Measurements from ENCODE around the gene SRPK3.

SRPK3 gene

DNA sequence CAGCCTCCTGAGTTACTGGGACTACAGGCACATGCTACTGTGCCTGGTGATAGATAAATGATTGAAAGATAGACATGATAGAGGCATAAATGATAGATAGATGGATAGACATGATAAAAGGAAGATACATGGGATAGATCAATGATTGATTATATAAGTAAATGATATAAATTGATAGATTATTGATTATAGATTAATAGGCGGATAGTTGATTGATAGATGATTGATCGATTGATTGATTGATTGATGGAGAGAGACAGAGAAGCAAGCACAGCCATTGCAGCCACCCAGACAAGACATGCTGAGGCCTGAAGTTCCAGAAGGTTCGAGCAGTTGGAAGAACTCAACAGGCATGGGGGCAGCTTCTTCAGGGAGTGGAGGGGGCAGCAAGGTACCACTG is 34.5 kb upstream of the SRPK3 start:
- TF ChIP-seq TAF1 (IDR thresholded peaks at IDR 0.05; ENCODE audit: low read depth) (no peak), EP300 (IDR thresholded peaks at IDR 0.05; ENCODE audit: borderline replicate concordance) (no peak), EGR1 (IDR thresholded peaks at IDR 0.05) (no peak), TCF12 (IDR thresholded peaks at IDR 0.05; ENCODE audit: low read depth) (no peak), FOXM1 (IDR thresholded peaks at IDR 0.05; ENCODE audit: borderline replicate concordance, low read depth) (no peak), RAD21 (IDR thresholded peaks at IDR 0.05; ENCODE audit: low read depth) (no peak)
- TF ChIP-seq, protein P1, sequence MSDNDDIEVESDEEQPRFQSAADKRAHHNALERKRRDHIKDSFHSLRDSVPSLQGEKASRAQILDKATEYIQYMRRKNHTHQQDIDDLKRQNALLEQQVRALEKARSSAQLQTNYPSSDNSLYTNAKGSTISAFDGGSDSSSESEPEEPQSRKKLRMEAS (IDR thresholded peaks at IDR 0.05), result no peak
- TF ChIP-seq, protein P2, sequence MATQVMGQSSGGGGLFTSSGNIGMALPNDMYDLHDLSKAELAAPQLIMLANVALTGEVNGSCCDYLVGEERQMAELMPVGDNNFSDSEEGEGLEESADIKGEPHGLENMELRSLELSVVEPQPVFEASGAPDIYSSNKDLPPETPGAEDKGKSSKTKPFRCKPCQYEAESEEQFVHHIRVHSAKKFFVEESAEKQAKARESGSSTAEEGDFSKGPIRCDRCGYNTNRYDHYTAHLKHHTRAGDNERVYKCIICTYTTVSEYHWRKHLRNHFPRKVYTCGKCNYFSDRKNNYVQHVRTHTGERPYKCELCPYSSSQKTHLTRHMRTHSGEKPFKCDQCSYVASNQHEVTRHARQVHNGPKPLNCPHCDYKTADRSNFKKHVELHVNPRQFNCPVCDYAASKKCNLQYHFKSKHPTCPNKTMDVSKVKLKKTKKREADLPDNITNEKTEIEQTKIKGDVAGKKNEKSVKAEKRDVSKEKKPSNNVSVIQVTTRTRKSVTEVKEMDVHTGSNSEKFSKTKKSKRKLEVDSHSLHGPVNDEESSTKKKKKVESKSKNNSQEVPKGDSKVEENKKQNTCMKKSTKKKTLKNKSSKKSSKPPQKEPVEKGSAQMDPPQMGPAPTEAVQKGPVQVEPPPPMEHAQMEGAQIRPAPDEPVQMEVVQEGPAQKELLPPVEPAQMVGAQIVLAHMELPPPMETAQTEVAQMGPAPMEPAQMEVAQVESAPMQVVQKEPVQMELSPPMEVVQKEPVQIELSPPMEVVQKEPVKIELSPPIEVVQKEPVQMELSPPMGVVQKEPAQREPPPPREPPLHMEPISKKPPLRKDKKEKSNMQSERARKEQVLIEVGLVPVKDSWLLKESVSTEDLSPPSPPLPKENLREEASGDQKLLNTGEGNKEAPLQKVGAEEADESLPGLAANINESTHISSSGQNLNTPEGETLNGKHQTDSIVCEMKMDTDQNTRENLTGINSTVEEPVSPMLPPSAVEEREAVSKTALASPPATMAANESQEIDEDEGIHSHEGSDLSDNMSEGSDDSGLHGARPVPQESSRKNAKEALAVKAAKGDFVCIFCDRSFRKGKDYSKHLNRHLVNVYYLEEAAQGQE (IDR thresholded peaks at IDR 0.05; ENCODE audit: low read depth), result no peak

DNA sequence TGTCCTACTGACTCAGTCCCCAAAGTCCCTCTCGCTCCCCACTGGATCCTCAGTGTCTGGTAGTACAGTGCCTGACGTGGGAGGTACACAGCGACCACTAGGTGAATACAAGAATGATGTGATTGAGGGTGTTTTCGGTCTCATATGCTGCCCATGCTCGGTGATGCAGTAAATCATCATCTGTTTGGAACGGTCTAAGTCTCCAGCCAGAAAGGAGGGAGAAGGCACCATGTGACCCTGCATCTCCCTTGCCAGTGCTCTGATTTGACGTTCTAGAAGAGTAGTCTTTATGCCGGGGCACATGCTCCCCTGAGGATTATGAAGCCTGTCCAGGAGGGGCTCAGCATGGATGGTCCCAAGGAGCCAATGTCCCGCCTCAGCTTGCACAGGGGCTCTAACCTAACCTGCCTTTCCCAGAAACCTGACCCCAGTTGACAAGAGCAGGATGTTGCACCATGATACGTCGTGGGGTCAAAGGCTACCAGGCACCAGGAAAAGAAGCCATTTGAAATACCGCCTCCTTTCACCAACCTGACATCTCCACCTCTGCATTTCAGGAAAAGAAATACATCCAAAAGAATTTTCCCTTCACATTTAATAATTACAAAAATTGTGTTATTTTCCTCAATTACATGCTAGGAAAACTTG is 30.6 kb upstream of the SRPK3 start:
- TF ChIP-seq, protein P2 (IDR thresholded peaks at IDR 0.05; ENCODE audit: low read depth), result no peak
- TF ChIP-seq FOXM1 (IDR thresholded peaks at IDR 0.05; ENCODE audit: borderline replicate concordance, low read depth), result no peak
- TF ChIP-seq YY1 (IDR thresholded peaks at IDR 0.05; ENCODE audit: low read depth), result no peak

DNA sequence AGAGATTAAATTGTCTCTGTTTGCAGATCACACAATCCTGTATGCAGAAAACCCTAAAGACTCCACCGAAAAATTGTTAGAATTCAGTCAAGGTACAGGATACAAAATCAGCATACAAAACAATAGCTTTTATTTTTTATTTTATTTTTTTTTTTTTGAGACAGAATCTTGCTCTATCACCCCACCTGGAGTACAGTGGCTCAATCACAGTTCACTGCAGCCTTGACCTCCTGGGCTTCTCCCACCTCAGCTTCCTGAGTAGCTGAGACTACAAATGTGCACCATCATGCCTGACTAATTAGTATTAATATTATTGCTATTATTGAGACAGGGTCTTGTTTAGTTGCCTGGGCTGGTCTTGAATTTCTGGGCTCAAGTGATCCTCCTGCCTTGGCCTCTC is 25.7 kb upstream of the SRPK3 start:
- TF ChIP-seq TCF12 (IDR thresholded peaks at IDR 0.05; ENCODE audit: low read depth), result no peak
- TF ChIP-seq CREB1 (IDR thresholded peaks at IDR 0.05; ENCODE audit: low read depth), result no peak
- TF ChIP-seq CEBPB (IDR thresholded peaks at IDR 0.05), result no peak
- TF ChIP-seq EGR1 (IDR thresholded peaks at IDR 0.05), result no peak
- no peak for TF ChIP-seq EP300 (IDR thresholded peaks at IDR 0.05; ENCODE audit: borderline replicate concordance)
- TF ChIP-seq, protein P1 (IDR thresholded peaks at IDR 0.05), result no peak
- TF ChIP-seq, protein P3, sequence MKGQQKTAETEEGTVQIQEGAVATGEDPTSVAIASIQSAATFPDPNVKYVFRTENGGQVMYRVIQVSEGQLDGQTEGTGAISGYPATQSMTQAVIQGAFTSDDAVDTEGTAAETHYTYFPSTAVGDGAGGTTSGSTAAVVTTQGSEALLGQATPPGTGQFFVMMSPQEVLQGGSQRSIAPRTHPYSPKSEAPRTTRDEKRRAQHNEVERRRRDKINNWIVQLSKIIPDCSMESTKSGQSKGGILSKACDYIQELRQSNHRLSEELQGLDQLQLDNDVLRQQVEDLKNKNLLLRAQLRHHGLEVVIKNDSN (IDR thresholded peaks at IDR 0.05), result no peak
- TF ChIP-seq, protein P2 (IDR thresholded peaks at IDR 0.05; ENCODE audit: low read depth), result no peak
- TF ChIP-seq ZBTB7A (IDR thresholded peaks at IDR 0.05; ENCODE audit: low read depth), result no peak
- no peak for TF ChIP-seq FOXM1 (IDR thresholded peaks at IDR 0.05; ENCODE audit: borderline replicate concordance, low read depth)
- no peak for TF ChIP-seq YY1 (IDR thresholded peaks at IDR 0.05; ENCODE audit: low read depth)

DNA sequence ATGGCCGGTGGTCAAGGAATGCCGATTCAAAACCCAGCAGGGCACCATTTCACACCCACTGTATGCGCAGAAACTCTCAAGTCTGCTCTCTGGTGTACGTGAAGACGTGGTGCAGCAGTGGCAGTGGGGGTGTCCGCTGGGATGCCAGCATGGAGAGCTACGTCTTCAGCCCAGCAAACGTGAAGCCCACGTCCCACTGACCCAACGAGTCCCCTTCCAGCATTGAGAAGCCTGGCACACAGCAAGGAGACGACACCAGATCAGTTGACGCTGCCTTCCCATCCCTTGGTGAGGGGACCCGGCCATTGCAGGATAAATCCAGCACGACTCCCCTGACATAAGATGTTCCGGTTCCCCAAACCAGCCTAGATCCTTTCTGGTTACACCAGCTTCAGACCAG is 19.0 kb upstream of the SRPK3 start:
- TF ChIP-seq EGR1 (IDR thresholded peaks at IDR 0.05), result no peak
- TF ChIP-seq EP300 (IDR thresholded peaks at IDR 0.05; ENCODE audit: borderline replicate concordance), result no peak
- TF ChIP-seq TCF12 (IDR thresholded peaks at IDR 0.05; ENCODE audit: low read depth), result no peak
- no peak for TF ChIP-seq RAD21 (IDR thresholded peaks at IDR 0.05; ENCODE audit: low read depth)
- TF ChIP-seq FOXM1 (IDR thresholded peaks at IDR 0.05; ENCODE audit: borderline replicate concordance, low read depth), result no peak
- TF ChIP-seq TEAD4 (IDR thresholded peaks at IDR 0.05), result no peak
- no peak for TF ChIP-seq CREB1 (IDR thresholded peaks at IDR 0.05; ENCODE audit: low read depth)
- TF ChIP-seq, protein P1 (IDR thresholded peaks at IDR 0.05), result no peak
- no peak for TF ChIP-seq ZBTB7A (IDR thresholded peaks at IDR 0.05; ENCODE audit: low read depth)
- TF ChIP-seq YY1 (IDR thresholded peaks at IDR 0.05; ENCODE audit: low read depth), result no peak
- TF ChIP-seq TAF1 (IDR thresholded peaks at IDR 0.05; ENCODE audit: low read depth), result no peak
- no peak for TF ChIP-seq CEBPB (IDR thresholded peaks at IDR 0.05)
- TF ChIP-seq, protein P2 (IDR thresholded peaks at IDR 0.05; ENCODE audit: low read depth), result no peak
- TF ChIP-seq NFIC (IDR thresholded peaks at IDR 0.05), result no peak
- TF ChIP-seq, protein P3 (IDR thresholded peaks at IDR 0.05), result no peak
